HG03097 (cell line): ENCODE measurements around the gene NHS.
"Not testable (repeated sequence)": the region's sequence is repeated elsewhere in the genome, so short reads cannot be mapped to it uniquely, and the experiment has no call there.

Experiments used
- ATAC-seq: cut with Tn5 transposase; IDR thresholded peaks from one replicate; pipeline ENCODE4 v1.9.1; 2021; ENCODE audit not compliant: unreplicated experiment, low FRiP score

NHS gene

DNA sequence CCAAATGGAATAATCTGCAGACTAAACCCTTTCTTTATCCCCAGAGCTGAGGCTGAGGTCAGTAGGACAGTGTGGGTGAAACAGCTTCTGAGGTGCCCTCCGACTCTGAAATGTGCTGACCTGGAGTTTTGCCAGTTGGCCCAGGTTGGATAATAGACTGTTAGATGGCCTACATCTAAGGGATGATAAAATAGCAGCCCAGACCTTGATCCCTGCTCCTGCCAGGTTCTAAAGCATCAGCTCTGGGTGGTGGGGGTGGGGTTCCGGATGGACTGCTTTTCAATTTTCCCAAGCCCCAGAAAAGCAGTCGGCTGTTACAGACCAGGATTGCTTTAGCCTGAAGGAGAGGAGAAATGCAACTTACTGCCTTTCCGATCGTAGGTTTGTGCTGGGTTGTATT lies 110.4 kb downstream of the NHS start:
- no peak for ATAC-seq

DNA sequence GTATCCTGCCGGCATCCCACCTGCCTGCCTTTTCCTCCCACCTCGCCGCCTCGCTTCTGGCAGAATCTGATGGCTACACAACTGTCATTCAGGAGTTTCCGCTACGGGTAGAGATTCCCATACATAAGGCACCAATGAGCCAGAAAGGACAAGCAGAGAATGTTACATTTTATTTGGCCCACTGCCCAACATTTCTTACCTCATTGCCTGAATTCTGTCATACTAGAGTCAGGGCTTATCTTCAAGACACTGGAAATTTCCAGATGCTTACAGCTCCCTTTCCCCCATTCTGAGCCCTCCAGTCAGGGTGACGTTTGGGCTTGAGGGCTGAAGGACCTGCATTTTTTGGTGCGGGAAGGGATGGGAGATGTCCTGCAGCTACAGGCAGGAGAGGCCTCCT lies 113.0 kb downstream of the NHS start:
- no peak for ATAC-seq

- no peak for ATAC-seq
Observed at GRCh38 chrX:17494216-17494615, 119.2 kb downstream of the NHS start.

- ATAC-seq: no peak
Observed at GRCh38 chrX:17495052-17495451, 120.1 kb downstream of the NHS start.

DNA sequence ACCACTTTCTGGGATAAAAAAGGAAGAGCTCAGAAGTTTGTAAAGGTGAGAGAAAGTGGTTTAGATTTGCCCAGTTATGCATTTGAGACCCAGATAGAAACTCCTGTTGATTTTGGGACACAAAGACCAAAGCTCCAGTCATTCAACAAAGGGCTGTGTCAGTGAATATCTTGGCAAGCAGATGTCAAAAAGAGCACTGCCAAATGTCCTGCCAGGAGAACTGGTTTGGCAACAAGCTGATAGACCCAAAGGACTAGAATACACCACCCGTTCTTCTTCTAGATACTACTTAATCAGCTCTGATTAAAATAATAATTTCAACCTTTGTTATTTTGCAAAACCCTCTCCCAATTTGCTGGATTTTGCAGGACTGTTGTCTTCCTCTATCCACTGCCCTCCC lies 121.4 kb downstream of the NHS start:
- no peak for ATAC-seq

DNA sequence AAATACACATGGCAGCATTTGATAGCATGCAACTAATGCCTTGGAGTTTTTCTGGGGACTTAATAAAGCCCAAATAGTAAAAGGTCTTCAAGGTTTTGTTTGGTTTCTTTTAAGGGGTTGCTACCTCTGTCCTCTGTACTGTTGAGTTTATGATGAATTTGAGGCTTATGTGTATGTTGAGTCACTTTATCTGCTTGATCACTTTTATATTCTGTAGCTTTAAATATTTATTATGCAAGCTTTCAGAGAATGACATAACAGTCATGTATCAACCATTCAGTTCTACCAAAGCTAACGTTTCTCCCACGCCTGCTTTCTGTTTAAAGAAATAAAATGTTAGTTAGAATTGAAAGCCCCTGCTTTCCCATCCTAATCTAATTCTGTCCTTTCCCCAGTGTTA lies 122.2 kb downstream of the NHS start:
- no peak for ATAC-seq

GRCh38 chrX:17499512-17499911 lies 124.5 kb downstream of the NHS start:
- ATAC-seq: no peak

- ATAC-seq: no peak
Observed at GRCh38 chrX:17500145-17500579, 125.2 kb downstream of the NHS start.

- ATAC-seq: no peak
Observed at GRCh38 chrX:17501746-17502145, 126.7 kb downstream of the NHS start.

GRCh38 chrX:17506352-17506751 lies 131.4 kb downstream of the NHS start:
- not testable (repeated sequence) for ATAC-seq

GRCh38 chrX:17511556-17511955 lies 136.6 kb downstream of the NHS start:
- ATAC-seq: no peak

- ATAC-seq: no peak
Observed at GRCh38 chrX:17519358-17519757, 144.4 kb downstream of the NHS start.

- ATAC-seq: no peak
Observed at GRCh38 chrX:17520016-17520615, 145.1 kb downstream of the NHS start.

- ATAC-seq: no peak
Observed at GRCh38 chrX:17521871-17522693, 147.1 kb downstream of the NHS start.

- ATAC-seq: no peak
Observed at GRCh38 chrX:17525266-17525665, 150.3 kb downstream of the NHS start.

DNA sequence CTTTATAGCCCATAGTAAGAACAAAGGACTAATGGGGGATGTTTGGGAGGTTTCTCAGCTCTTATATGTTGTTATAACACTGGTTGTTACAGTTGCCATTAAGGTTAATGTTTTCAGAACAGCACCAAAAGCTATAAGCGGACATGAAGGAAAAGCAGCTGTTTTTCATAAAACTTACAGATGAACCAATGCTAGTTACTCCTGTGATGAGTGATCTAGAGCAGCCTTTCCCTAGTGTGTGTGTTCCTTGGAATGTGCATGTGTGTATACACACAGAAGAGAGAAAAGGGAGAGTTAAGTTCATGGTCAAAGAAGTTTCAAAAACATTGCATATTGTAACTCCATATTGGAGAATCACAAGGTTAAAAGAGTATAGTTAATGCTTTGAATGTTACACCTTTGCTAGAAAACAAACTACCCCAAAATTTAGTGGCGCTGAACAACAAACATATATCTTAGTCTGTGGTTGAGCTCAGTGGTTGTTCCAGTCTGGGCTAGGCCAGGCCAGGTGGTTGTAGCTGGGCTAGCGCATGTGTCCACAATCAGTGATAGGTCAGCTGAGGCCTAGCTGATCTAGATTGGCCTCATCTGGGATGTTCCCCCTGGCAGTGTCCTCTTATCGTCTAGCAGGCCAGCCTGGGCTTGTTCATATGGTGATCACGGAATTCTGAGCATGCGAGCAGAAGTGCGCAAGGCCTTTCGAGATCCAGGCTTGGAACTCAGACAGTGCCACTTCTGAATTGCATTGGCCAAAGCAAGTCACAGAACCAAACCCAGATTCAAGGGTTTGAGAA lies 151.0 kb downstream of the NHS start:
- ATAC-seq: no peak

DNA sequence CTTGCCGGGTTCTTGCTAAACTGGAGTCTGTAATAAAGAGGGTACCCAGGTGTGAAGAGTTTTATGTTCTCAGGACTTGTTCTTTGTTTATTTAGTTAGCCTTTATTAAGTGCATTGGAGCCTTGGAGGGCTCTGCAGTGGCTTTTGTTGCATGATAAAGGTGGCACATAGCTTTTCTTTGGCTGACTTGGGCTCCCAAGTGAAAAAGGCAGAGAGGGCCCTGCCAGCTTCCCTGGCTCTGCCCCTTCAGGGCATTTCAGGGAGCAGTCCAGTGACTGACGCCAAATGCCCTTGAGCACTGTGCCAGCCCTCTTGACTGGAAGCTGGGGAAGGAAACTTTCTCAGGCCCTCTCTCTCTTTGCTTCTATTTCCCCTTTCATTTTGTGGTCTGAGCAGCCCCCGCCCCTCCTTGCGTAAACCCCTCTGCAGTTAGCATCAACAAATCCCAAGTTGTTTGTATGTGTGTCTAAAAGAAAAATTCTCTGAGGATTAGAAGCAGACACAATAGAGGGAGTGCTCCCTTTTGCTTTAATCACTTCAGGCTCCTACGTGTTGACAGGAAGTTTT lies 152.2 kb downstream of the NHS start:
- no peak for ATAC-seq

- no peak for ATAC-seq
Observed at GRCh38 chrX:17527922-17528321, 152.9 kb downstream of the NHS start.

DNA sequence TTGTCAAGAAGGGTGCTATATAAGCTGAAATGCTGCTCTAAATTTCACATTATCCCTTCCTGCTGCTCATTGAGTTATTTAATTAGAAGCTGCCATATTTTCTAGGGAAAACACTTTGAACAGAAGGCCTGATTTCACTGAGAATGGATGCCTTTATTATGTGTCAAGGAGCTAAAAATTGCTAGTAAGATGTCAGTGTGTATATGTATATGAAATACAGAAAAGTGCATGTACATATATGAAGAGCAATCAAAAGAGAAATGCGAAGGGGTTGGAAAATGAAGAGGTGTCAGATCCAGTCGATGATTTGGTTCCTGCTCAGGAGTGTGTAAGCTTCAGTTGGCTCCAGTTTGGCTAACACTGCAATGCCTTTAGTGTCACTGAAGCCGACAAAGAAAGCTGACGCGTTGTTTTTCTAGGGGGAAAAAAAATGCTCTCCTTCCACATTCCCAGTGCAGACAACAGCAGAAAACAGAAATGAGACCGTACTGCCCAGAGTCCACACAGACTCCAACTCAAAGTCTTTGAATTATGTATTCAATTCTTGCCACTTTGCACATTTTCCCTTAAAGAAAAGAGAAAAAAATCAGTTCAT lies 154.2 kb downstream of the NHS start:
- ATAC-seq: no peak

DNA sequence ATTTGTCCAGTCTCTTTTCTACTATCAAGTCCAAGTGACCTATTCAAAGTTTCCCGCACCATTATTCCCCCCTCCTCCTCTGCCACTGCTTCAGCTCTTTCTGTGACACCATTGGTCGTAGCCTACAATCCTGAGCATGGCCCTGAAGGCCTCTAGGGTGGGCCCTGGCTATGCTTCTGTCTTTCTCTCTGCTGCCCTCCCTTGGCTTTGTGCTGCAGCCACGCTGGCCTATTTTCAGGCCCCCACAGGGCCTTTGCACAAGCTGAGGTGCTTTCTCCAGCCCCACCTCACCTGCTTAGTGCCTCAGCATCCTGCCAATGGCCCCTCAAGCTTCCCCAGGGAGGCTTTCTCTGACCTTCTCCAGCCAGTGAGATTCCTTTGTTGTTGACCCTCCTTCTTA lies 156.5 kb downstream of the NHS start:
- no peak for ATAC-seq

DNA sequence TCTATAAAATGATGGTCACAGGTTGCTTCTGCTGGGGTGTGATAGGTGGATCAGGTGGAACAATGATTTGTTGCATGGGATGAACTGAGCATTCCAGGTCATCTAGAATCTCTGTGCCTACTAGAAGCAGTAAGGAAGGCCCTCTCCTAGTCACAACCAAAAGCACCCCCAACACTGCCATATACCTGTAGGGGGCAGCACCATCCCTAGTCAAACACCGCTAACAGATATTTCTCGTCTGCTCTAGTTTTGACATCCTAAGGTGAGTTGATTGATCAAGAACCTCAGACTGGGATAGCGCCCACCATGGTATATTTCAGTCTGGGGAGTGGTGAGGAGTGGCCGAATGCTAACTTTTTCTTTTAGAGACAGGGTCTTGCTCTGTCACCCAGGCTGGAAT lies 160.2 kb downstream of the NHS start:
- ATAC-seq: no peak
